Bronchial epithelial cell (primary cell): Measurements from ENCODE around the gene PTPRCAP. TPM values are rescaled to one million over a fixed set of nuclear protein-coding genes. Genes with fewer than 3 reads are reported as not detected.
A peak's percentile ranks its signal among the peaks of the same experiment; 100 is the strongest.

Source experiments
- DNase-seq: peaks from one replicate; pipeline ENCODE4 v3.0.0-alpha.2; 2010; ENCODE audit warnings: low read depth
- FAIRE-seq: peaks from 2 replicates; lab custom pipeline; 2011; peaks lifted over from hg19 to GRCh38; lab: Jason Lieb, UNC
- H3K27me3 ChIP-seq: 2 replicates; pipeline ENCODE4 v1.5.1; 2011; ENCODE audit warnings: low read length; ENCODE audit not compliant: control insufficient read depth, insufficient read depth
- H3K36me3 ChIP-seq: 2 replicates; pipeline ENCODE4 v1.5.1; 2011; ENCODE audit warnings: low read length; ENCODE audit not compliant: control insufficient read depth, insufficient read depth
- H3K4me3 ChIP-seq: 2 replicates; pipeline ENCODE4 v1.5.1; 2011; ENCODE audit warnings: mild to moderate bottlenecking, low read depth, low read length, control low read depth
- total RNA-seq: library from RNA; depleted of rRNA; stranded (reverse); fragments of >200 nt; gene quantifications from 2 replicates; pipeline ENCODE4 v1.2.1, GENCODE V29; 2014
- TF ChIP-seq, protein P1 (sequence below): IDR thresholded peaks from 2 replicates; pipeline ENCODE4 v1.5.1; 2011; ENCODE audit warnings: mild to moderate bottlenecking, moderate library complexity, low read length, control low read depth, inconsistent platforms; ENCODE audit not compliant: insufficient read depth, severe bottlenecking

The PTPRCAP gene
- total RNA-seq, 1 donor from 2014 or later: 0.26 TPM

DNA sequence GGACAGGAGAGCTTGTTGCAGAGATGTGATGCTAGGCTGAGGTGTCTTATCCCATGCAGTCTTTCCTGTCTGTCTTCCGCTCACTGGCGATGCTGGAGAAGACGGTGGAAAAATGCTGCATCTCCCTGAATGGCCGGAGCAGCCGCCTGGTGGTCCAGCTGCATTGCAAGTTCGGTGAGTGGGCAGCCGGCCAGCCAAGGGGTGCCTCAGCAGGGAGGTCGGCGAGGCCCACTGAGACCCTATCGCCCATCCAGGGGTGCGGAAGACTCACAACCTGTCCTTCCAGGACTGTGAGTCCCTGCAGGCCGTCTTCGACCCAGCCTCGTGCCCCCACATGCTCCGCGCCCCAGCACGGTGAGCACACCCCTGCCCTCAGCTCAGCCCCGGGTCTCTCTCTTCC lies 44.0 kb downstream of the PTPRCAP start:
- no peak overlapping the region for H3K4me3 ChIP-seq
- DNase-seq (no peak), FAIRE-seq (no peak)
- peaks cover 15% of the 10 kb centered on the region for H3K36me3 ChIP-seq
- TF ChIP-seq, protein P1, sequence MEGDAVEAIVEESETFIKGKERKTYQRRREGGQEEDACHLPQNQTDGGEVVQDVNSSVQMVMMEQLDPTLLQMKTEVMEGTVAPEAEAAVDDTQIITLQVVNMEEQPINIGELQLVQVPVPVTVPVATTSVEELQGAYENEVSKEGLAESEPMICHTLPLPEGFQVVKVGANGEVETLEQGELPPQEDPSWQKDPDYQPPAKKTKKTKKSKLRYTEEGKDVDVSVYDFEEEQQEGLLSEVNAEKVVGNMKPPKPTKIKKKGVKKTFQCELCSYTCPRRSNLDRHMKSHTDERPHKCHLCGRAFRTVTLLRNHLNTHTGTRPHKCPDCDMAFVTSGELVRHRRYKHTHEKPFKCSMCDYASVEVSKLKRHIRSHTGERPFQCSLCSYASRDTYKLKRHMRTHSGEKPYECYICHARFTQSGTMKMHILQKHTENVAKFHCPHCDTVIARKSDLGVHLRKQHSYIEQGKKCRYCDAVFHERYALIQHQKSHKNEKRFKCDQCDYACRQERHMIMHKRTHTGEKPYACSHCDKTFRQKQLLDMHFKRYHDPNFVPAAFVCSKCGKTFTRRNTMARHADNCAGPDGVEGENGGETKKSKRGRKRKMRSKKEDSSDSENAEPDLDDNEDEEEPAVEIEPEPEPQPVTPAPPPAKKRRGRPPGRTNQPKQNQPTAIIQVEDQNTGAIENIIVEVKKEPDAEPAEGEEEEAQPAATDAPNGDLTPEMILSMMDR: no peak
- H3K27me3 ChIP-seq: no peaks in the 10 kb centered on the region

DNA sequence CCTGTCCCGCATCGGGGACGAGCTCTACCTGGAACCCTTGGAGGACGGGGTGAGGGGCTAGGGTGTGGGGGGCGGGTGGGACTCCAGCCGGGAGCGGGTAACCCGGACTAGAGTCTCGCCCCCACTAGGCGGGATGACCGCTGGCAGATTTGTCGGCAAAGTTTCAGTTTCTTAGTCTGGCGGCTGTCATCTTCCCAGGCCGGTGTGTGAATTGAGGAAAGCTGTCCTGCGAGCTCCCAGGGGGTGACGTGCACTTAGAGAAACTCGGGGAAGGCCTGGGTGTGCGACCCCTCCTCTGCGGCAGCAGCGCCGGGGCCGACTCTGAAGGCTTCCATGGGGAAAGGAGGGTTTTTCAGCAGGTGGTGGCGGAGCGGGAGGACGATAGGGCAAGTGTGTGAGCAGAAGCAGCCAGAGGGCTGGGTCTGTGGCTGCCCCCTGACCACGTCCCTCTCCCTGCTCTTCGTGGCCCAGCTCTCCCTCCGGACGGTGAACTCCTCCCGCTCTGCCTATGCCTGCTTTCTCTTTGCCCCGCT lies 45.2 kb downstream of the PTPRCAP start:
- peaks cover 4% of the 10 kb centered on the region for H3K36me3 ChIP-seq
- H3K27me3 ChIP-seq: no peaks in the 10 kb centered on the region
- TF ChIP-seq, protein P1: no peak
- FAIRE-seq (no peak), DNase-seq (no peak)
- H3K4me3 ChIP-seq: peak overlapping the region; percentile 87

GRCh38 chr11:67391304-67392182 lies 45.9 kb downstream of the PTPRCAP start, which contains the start of gene RAD9A:
Gene RAD9A (plus strand): TSS chr11:67391986. CDS start chr11:67392045, 59 bp downstream.
- DNase-seq (peak; percentile 72), FAIRE-seq (no peak)
- Histone ChIP-seq H3K4me3 (peak within 1 kb of the TSS; percentile 87), H3K36me3 (peaks cover 2% of the 10 kb centered on the region), H3K27me3 (no peaks in the 10 kb centered on the region)
- TF ChIP-seq, protein P1: no peak

GRCh38 chr11:67390947-67391303 lies 46.6 kb downstream of the PTPRCAP start:
- TF ChIP-seq, protein P1: no peak
- Histone ChIP-seq H3K4me3 (peak overlapping the region; percentile 87), H3K36me3 (peaks cover 1% of the 10 kb centered on the region), H3K27me3 (no peaks in the 10 kb centered on the region)
- DNase-seq (no peak), FAIRE-seq (no peak)

DNA sequence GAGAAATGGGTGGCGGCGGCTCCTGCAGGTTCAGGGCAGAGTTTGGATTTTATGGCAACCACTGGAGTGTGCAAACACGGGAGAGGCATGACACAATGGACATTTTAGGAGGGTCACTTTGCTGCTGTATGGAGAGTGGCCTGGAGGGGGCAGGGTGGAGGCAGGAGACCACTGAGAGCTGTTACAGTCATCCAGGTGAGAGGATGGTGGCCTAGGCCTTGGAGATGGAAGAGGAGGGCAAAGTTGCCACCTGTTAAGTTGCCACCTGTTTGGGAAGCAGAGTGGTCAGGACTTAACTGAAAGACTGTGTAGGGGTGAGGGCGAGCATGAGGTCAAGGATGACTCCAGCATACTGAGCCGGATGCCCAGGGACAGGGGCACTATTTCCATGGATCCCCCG lies 48.0 kb downstream of the PTPRCAP start:
- FAIRE-seq (no peak), DNase-seq (no peak)
- H3K27me3 ChIP-seq: no peaks in the 10 kb centered on the region
- peaks cover 1% of the 10 kb centered on the region for H3K36me3 ChIP-seq
- TF ChIP-seq, protein P1: peak; percentile 47
- H3K4me3 ChIP-seq: no peak overlapping the region
